ENCODE measurements around the gene BABAM1.

- TF ChIP-seq CTCF (IDR thresholded peaks at IDR 0.05) = no peak
- no peak for TF ChIP-seq POLR2A (IDR thresholded peaks at IDR 0.05)
Observed at GRCh38 chr19:17303940-17304267, 36.7 kb downstream of the BABAM1 start.
